IMR-90 (cell line): ENCODE measurements around the gene MSI2.

Source experiments
- BHLHE40 ChIP-seq: fragments of 150-350 bp; IDR thresholded peaks from 2 replicates; pipeline ENCODE4 v1.6.1; 2016; ENCODE audit warnings: mild to moderate bottlenecking, low read depth, low read length
- CHD1 ChIP-seq: IDR thresholded peaks from 2 replicates; pipeline ENCODE4 v1.6.1; 2012; ENCODE audit warnings: low read depth, low read length, improper control_type of control experiment
- CTCF ChIP-seq: conservative IDR thresholded peaks from 2 replicates; pipeline ENCODE4 v1.5.1; 2012; ENCODE audit warnings: mild to moderate bottlenecking, low read depth, low read length, improper control_type of control experiment
- ELK1 ChIP-seq: fragments of 150-350 bp; IDR thresholded peaks from 2 replicates; pipeline ENCODE4 v1.6.1; 2016; ENCODE audit warnings: low read depth, mild to moderate bottlenecking, low read length, moderate library complexity, borderline replicate concordance
- FOS ChIP-seq: fragments of 150-350 bp; IDR thresholded peaks from 2 replicates; pipeline ENCODE4 v1.6.1; 2016; ENCODE audit warnings: low read depth, low read length
- MXI1 ChIP-seq: IDR thresholded peaks from 2 replicates; pipeline ENCODE4 v1.6.1; 2012; ENCODE audit warnings: low read depth, mild to moderate bottlenecking, low read length, moderate library complexity, borderline replicate concordance
- POLR2A ChIP-seq: IDR thresholded peaks from 2 replicates; pipeline ENCODE4 v1.6.1; 2012; ENCODE audit warnings: mild to moderate bottlenecking, low read depth, low read length
- RAD21 ChIP-seq: IDR thresholded peaks from 2 replicates; pipeline ENCODE4 v1.6.1; 2012; ENCODE audit warnings: low read length, improper control_type of control experiment
- RCOR1 ChIP-seq: IDR thresholded peaks from 2 replicates; pipeline ENCODE4 v1.6.1; 2012; ENCODE audit warnings: mild to moderate bottlenecking, low read length, improper control_type of control experiment; ENCODE audit not compliant: insufficient replicate concordance
- RFX5 ChIP-seq: IDR thresholded peaks from 2 replicates; pipeline ENCODE4 v1.8.0; 2012; ENCODE audit warnings: low read depth, mild to moderate bottlenecking, low read length, moderate library complexity
- SMC3 ChIP-seq: fragments of 150-350 bp; IDR thresholded peaks from 2 replicates; pipeline ENCODE4 v1.6.1; 2016; ENCODE audit warnings: low read depth, mild to moderate bottlenecking, antibody characterized with exemption, low read length, moderate library complexity
- USF2 ChIP-seq: fragments of 150-350 bp; IDR thresholded peaks from 2 replicates; pipeline ENCODE4 v1.6.1; 2017; ENCODE audit warnings: mild to moderate bottlenecking, antibody characterized with exemption, low read length, low read depth

- TF ChIP-seq CTCF, result no peak
- TF ChIP-seq RAD21, result no peak
- TF ChIP-seq ELK1, result no peak
- no peak for TF ChIP-seq POLR2A
- TF ChIP-seq RFX5, result no peak
- no peak for TF ChIP-seq SMC3
- no peak for TF ChIP-seq BHLHE40
- TF ChIP-seq FOS, result no peak
- TF ChIP-seq USF2, result no peak
- TF ChIP-seq RCOR1, result no peak
- TF ChIP-seq MXI1, result no peak
- no peak for TF ChIP-seq CHD1
These were observed 268.7 kb downstream of the MSI2 start for GRCh38 chr17:57524839-57525568.
